GM12878 (cell line): ENCODE measurements around the gene IL3.

Experiments used
- ESRRA ChIP-seq: IDR thresholded peaks from 2 replicates; pipeline ENCODE4 v1.6.1; 2012; ENCODE audit warnings: mild to moderate bottlenecking, low read length, improper control_type of control experiment
- POLR2AphosphoS5 ChIP-seq: IDR thresholded peaks from 2 replicates; pipeline ENCODE4 v1.6.1; 2011; ENCODE audit warnings: mild to moderate bottlenecking, low read length, inconsistent platforms
- SRF ChIP-seq, 2 experiments: IDR thresholded peaks; 2 replicates each; pipeline ENCODE4 v1.6.1; 2011; ENCODE audit warnings: low read depth in 2 of 2, low read length in 2 of 2, mild to moderate bottlenecking in 1 of 2, moderate library complexity in 1 of 2
- TF ChIP-seq, protein P1 (sequence below), 3 experiments: IDR thresholded peaks in 2 of 3; conservative IDR thresholded peaks in 1 of 3; 2 replicates each; pipeline ENCODE4 v1.5.1; 2011; ENCODE audit warnings: low read depth in 3 of 3, low read length in 3 of 3, mild to moderate bottlenecking in 3 of 3, control low read depth in 2 of 3, moderate library complexity in 2 of 3, inconsistent platforms in 1 of 3, mixed read lengths in 1 of 3; ENCODE audit not compliant: control insufficient read depth in 2 of 3, insufficient read depth in 1 of 3; ENCODE audit errors: extremely low read depth in 1 of 3

GRCh38 chr5:132056610-132057497 is 3.6 kb upstream of the IL3 start:
- no peak for TF ChIP-seq SRF (IDR thresholded peaks at IDR 0.05; ENCODE audit: low read depth in 2 of 2, low read length in 2 of 2)
- TF ChIP-seq POLR2AphosphoS5 = no peak
- TF ChIP-seq, protein P1, sequence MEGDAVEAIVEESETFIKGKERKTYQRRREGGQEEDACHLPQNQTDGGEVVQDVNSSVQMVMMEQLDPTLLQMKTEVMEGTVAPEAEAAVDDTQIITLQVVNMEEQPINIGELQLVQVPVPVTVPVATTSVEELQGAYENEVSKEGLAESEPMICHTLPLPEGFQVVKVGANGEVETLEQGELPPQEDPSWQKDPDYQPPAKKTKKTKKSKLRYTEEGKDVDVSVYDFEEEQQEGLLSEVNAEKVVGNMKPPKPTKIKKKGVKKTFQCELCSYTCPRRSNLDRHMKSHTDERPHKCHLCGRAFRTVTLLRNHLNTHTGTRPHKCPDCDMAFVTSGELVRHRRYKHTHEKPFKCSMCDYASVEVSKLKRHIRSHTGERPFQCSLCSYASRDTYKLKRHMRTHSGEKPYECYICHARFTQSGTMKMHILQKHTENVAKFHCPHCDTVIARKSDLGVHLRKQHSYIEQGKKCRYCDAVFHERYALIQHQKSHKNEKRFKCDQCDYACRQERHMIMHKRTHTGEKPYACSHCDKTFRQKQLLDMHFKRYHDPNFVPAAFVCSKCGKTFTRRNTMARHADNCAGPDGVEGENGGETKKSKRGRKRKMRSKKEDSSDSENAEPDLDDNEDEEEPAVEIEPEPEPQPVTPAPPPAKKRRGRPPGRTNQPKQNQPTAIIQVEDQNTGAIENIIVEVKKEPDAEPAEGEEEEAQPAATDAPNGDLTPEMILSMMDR (IDR thresholded peaks at IDR 0.05 in 2 of 3, conservative IDR thresholded peaks at IDR 0.05 in 1 of 3; ENCODE audit: control insufficient read depth in 2 of 3, extremely low read depth in 1 of 3, insufficient read depth in 1 of 3, low read depth in 3 of 3, low read length in 3 of 3) = no peak
- no peak for TF ChIP-seq ESRRA
